GM18868 (cell line): Measurements from ENCODE around the gene CTSH.
A peak's percentile ranks its signal among the peaks of the same experiment; 100 is the strongest.
"Not testable (repeated sequence)": the region's sequence is repeated elsewhere in the genome, so short reads cannot be mapped to it uniquely, and the experiment has no call there.

Experiments used
- ATAC-seq: cut with Tn5 transposase; IDR thresholded peaks from one replicate; pipeline ENCODE4 v1.9.1; 2021; ENCODE audit warnings: mild to moderate bottlenecking, moderate library complexity; ENCODE audit not compliant: unreplicated experiment

CTSH gene

DNA sequence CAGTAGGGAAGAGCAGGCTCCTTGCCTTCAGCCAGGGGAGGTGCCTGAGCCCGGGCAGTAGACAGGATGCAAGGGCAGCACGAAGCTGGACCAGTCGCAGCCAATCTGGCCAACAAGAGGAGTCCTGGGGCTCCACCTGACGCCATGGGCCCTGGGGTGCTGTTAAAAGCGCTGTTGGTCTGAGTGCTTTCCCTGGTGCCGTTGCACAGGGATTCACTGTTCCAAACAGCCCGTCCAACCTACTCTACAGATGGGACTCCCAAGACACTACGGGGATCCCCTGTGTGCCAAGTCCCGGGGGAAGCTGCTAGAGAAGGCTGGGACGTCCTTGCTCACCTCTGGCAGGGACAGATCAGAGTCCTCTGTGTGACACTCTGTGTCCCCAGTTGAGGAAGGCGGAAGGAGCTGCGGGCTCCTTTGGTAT, 632 bp downstream of the CTSH start:
- ATAC-seq, result peak; percentile 14

DNA sequence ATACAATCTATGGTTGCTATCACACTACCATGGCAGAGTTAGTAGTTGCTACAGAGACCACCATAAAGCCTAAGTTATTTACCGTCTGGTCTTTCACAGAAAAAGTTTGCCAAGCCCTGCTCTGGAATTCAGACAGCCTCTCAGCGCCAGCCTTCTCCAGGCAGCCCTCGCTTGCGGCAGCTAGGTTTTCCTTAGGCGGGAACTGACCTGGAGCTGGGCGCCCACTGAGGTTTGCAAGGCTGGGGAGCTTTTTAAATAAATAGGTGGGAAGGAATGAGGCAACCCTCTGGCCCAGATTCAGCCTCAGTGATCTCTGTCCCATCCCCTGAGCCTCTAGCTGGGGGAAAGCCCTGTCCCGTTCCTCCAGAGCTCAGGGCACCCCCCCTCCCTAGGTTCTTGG, 1.2 kb downstream of the CTSH start:
- ATAC-seq, result no peak

DNA sequence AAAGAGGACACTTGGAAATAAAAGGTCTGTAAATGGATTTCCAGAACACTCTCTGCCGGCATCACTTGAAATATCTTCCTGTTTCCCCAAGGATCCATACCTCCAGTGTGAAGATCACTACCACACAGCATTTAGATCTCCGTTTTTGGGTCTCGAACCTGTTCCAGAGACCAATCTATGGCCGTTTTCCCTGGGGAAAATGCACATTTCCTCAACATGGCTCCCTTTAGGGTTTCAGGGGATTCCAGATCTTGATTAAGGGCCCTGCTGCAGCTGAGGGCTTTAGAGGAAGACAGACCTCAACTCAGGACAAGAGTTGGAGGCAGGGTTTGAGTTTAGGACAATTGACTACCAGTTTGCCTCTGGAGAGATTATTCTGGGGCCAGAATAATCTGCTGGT, 2.1 kb downstream of the CTSH start:
- no peak for ATAC-seq

DNA sequence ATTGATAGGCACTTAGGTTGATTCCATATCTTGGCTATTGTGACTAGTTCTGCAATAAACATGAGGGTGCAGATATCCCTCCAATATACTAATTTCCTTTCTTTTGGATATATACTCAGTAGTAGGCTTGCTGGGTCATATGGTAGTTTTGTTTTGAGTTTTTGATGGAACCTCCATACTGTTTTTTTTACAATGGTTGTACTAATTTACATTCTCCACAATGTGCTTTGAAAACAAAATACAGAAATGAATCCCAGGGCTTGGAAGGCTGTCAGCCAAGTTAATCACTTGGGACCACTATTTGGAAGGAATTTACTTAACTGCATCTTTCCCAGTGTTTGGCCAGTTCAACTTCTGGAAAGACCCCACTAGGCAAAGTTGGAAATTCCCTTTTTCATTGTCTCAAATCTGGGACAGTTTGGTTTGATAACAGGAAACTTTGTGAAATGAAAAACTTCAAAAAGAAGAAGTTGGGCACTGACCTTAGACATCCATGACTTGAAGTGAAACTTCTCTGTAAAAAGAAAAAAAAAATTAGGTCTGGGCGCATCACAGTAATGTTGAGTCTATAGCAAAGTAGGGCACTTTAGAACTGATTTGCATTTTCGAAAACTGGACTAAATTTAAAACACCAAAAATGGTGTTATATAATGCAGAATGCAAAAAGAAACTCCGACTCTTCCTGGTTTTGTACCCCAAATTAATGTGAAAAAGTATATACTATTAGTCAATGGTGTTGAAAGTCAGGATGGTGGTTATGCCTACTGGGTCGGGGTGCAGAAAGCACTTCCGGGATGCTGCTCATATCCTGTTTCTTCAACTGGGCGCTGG, 6.0 kb downstream of the CTSH start:
- peak; percentile 68 for ATAC-seq

- no peak for ATAC-seq
Measured at GRCh38 chr15:78937132-78937739, 7.6 kb downstream of the CTSH start.

DNA sequence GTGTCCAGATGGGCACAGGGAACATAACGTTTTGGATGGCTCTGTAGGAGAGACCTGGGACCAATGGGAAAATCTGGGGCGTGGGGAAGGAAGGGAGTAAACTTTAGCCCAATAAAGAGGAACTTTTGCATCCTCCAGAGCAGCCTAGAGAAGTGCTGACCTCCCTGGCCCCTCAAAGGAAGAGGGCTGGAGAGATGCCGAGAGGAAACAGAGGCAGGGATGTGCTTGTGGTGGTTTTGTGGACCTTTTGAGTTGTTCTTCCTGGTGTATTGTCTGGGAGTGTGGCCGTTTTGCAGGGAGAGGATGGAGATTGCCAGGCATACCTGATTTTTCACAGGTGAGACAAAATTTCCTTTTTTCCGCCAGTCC, 10.2 kb downstream of the CTSH start:
- no peak for ATAC-seq

GRCh38 chr15:78933823-78934654, 10.8 kb downstream of the CTSH start:
- ATAC-seq, result no peak

DNA sequence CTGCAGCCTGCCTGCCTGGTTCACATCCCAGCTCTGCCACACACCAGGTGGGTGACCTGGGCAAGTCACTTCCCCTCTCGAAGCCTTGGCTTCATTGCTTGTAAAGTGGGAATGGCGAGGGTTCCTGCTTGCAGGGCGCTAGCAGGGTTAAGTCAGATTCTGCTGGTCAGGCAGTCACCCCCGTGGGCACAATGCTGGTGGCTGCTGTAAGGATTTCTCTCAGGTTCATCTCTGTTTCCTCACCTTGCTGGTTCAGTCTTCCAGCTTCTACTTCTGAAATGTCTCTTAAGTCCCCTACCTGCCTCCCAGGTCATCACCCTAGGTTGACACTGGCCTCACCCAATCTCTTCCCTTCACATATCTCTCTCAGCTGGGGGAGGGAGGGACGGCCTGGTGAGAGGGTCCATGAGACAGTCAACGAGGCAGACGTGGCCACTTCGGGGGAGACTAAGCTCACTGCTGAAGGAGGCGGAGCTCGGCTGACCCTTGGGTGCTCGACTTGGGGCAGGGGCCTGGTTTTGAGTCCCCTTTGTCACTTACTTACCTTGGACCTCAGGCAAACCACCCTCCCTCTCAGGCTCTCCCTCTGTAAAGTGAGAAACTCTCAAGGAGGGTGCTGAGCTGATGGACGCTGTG, 11.5 kb downstream of the CTSH start:
- no peak for ATAC-seq

DNA sequence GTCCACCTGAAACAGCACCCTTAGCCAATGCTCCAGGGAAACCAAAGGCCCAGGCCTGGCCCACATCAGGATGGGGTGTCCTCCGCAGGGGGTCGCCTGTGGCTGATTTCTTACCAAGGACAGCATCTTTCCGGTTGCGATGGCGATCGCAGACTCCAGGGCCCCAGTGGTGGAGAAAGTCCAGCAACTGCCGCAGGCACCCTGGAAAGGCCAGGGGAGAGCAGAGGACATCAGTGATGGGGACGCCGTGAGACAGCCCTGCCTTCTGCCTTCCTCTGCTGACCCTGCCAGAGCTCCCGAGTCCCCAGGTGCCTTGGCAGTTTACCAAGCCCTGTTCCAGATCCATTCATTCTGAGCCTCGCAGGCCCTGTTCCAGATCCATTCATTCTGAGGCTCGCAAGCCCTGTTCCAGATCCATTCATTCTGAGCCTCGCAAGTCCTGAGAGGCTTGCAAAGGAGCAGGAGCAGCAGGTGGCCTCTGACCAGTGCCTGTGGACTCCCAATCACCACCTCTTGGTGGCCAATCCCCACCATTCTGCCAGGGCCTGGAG, 12.5 kb downstream of the CTSH start:
- ATAC-seq, result no peak

DNA sequence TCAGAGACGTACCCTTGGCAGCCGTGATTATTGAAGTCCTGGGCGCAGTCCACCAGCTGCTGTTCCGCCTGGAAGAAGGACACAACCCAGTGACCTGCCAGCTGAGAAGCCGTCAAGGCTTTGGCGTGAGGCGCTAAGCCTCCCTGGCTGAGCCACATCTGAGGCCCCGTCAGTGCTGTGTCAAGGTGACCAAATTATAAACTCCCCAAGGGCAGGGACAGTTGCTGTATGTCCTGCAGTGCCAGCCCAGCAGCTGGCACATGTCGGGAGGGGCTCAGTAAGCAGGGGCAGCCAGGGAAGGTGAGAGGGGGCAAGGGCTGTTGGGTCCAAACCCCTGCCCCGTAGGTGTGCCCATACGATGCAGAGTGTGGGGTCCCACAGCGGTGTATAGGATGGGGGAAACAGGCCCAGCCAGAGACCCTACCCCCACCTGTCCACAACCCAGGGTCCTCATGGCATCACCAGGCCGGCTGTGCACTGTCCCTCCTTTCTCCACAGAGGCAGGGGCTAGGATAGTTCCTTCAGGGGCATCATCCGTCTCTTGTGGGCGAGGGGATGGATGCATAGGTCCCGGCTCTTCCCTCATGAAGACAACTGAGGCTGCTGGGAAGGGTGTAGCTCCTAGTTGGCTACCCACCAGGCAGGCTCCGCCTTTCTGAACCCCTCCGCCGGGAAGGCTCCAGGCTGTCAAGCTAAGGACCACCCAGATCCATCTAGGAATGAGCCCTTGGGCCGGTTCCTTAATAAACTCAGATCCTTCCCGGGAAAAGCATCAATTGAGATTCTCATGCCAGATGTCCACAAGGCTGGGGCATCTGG, 13.2 kb downstream of the CTSH start:
- no peak for ATAC-seq

DNA sequence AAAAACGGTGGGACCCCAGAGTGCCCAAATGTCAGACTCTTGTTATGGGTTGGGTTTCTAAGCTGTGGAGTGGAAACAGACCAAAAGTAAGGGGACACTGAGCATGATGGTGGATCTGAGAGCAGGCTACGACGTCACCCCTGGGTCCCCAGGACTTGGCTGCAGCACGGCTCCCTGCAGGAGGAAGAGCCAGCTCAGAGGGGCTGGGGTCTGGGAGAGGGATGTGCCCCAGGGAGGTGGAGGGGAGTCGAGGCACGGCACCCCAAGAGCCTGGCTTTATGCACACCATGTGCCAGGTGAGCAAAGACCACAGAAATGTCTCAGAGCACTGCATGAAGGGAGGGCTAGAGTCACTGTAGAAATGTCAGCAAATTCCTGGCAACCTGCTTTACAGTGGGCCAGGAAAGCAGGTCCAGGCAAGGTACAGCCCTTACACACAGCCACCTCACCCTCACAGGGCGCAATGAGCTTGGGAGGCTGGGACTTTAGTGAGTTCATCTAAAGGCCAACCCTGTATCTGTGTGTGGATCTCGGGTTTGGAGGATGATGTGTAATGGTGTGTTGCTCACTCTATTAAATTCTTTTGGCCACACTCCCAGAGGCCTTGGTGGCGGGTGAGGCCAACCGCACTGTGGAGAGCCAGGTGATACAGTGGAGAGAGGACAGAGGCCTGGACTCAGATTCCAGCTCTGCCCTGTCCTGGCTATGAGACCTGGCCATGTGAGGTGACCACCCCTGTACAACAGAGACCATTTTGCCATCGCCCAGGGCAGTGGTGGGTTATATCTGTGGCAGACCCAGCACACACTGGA, 14.1 kb downstream of the CTSH start:
- ATAC-seq, result no peak

GRCh38 chr15:78929536-78930264, 15.1 kb downstream of the CTSH start:
- ATAC-seq, result no peak

DNA sequence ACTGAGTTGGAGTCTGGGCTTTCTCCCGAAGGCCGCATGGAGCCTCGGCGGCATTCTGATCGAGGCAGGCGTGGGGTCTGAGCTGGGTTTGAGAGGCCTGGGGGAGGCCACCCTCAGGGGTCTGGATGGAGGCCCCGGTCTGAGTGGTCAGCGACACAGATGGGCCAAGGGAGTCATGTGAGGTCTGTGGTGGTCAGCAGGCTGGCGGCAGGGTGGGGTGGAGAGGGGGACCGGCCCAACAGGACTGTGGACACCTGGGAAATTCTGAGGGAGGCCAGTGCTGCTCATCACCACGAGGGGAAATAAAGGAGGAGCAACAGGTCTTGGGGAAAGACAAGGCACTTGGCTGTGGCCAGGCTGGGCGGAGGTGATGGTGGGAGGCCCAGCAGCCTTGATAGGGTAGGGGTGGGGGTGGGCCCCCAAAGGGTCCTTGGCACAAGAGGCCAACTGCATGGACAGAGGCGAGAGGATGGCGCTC, 16.2 kb downstream of the CTSH start:
- ATAC-seq, result no peak

GRCh38 chr15:78928176-78928575, 16.7 kb downstream of the CTSH start:
- not testable (repeated sequence) for ATAC-seq

- ATAC-seq, result no peak
Measured at GRCh38 chr15:78927077-78927790, 17.6 kb downstream of the CTSH start.

DNA sequence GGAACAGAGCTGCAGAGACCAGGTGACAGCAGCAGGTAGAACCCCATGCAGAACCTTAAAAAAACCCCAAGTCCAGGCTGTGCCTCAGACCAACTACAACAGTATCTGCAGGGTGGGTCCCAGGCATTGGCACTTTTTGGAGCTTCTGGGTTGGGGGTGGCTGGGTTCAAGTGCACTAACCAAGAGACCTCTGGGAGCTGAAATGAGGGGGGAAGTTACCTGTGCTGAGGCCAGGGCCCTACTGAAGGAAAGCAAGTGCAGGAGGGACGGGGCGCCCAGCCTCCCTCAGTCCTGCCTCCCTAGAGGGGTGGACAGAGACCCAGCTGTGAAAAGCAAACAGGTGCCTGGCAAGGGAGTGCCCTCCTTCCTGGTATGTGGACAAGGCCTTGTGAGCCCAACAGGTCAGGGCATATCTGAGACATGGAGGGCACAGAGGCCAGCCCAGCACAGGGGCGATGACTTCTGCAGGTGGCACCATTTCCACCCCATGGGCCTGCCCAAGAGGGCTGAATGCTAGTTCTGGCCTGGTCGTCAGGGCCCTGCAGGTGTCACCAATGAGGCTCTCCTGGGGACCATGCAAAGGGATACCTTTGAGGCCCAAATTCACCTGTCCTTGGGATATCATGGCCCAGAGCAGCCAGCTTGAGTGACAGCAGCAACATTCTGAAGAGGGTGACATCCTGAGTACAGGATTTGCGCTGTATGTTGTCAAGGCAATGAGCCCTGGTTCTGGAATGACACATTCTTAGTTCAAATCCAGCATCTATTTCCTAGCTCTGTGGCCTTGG, 18.7 kb downstream of the CTSH start:
- ATAC-seq, result no peak

DNA sequence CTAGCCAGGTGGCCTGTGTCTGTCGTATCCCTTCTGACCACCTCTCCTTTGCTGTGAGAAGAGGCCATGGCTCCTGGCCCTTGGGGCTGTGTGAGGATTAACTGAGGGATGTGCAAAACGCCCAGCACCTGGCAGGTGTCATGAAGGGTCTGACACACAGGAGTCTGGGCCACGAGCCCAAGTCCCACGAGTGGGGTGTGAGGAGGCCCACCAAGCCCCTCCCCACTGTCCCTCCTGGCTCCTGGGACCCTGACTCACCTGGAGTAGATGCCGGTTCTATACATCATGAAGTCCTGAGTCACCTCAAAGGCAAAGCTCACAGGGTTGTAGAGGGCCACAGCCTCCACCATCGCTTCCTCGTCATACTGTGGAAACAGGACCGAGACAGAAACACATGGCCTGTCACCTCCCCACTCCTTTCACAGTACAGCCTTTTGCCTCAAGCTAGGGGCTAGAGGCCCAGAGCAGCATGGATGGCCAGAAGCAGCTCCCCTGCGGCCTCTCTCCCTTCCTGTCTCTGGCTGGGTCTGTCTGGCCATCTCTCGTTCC, 19.7 kb downstream of the CTSH start:
- ATAC-seq, result no peak
